HEK293T (cell line): ENCODE results near the gene USP32.
"Not testable (repeated sequence)": the region's sequence is repeated elsewhere in the genome, so short reads cannot be mapped to it uniquely, and the experiment has no call there.

ENCODE experiments used
- ELF4 ChIP-seq: fragments of 450-650 bp; IDR thresholded peaks from 2 replicates; pipeline ENCODE4 v1.6.1; 2017; ENCODE audit warnings: antibody characterized with exemption
- NFRKB ChIP-seq: fragments of 450-650 bp; IDR thresholded peaks from 2 replicates; pipeline ENCODE4 v1.6.1; 2016; ENCODE audit warnings: mild to moderate bottlenecking, moderate library complexity

GRCh38 chr17:60208302-60208701 is 183.6 kb downstream of the USP32 start:
- not testable (repeated sequence) for TF ChIP-seq ELF4, NFRKB
